ENCODE data around the gene ADRB1.

GRCh38 chr10:114079421-114079820 is 35.8 kb downstream of the ADRB1 start:
- TF ChIP-seq EZH2 (IDR thresholded peaks at IDR 0.05; ENCODE audit: borderline replicate concordance) = no peak
- TF ChIP-seq CTCF (IDR thresholded peaks at IDR 0.05; ENCODE audit: poor library complexity) = no peak

All from hepatocyte (in vitro differentiated cells).